Stimulated activated naive B cell treated with anti-CD40 and anti-IgM and Interleukin-4, amounts not matched to agents 10 μg/mL and 1 μg/mL and 100 μg/mL, for 72 hours (primary cell): ENCODE measurements around the gene GAK.

Experiments used
- ATAC-seq, 2 donors: fragments of 150-1000 bp; cut with Tn5 transposase; replicated peaks; 2 replicates each; pipeline ENCODE4 v1.10.0; 2021; ENCODE audit warnings: moderate library complexity in 1 of 2
- DNase-seq: peaks from one replicate; pipeline ENCODE4 v3.0.0; 2021
- H3K27ac Mint-ChIP-seq: one replicate; pipeline ENCODE4 v1.8.0; 2022; ENCODE audit warnings: mild to moderate bottlenecking, mixed read lengths
- H3K27me3 Mint-ChIP-seq, 2 donors: one replicate each; pipeline ENCODE4 v1.8.0; 2022; ENCODE audit warnings: mixed read lengths in 2 of 2
- H3K36me3 Mint-ChIP-seq, 2 donors: one replicate each; pipeline ENCODE4 v1.8.0; 2022; ENCODE audit warnings: mixed read lengths in 2 of 2, mild to moderate bottlenecking in 1 of 2
- H3K4me1 Mint-ChIP-seq, 2 donors: one replicate each; pipeline ENCODE4 v1.8.0; 2022; ENCODE audit warnings: mixed read lengths in 2 of 2, mild to moderate bottlenecking in 1 of 2
- H3K4me3 Mint-ChIP-seq, 2 donors: one replicate each; pipeline ENCODE4 v1.8.0; 2022; ENCODE audit warnings: mild to moderate bottlenecking in 2 of 2, mixed read lengths in 2 of 2, moderate library complexity in 1 of 2
- H3K9me3 Mint-ChIP-seq, 2 donors: one replicate each; pipeline ENCODE4 v1.8.0; 2022; ENCODE audit warnings: mixed read lengths in 2 of 2, mild to moderate bottlenecking in 1 of 2

GAK gene

GRCh38 chr4:867526-868250 lies 64.4 kb downstream of the GAK start:
- no peak for ATAC-seq
- Mint-ChIP-seq H3K9me3 (no peaks in the 10 kb centered on the region), H3K4me1 (no peaks in the 10 kb centered on the region), H3K4me3 (no peak overlapping the region), H3K27ac (no peak overlapping the region), H3K27me3 (no peaks in the 10 kb centered on the region), H3K36me3 (peaks cover 52 to 65% of the 10 kb centered on the region in 2 donors)
- no peak for DNase-seq

GRCh38 chr4:866761-867390 lies 65.2 kb downstream of the GAK start:
- no peak for DNase-seq
- Mint-ChIP-seq H3K9me3 (no peaks in the 10 kb centered on the region), H3K36me3 (peaks cover 54 to 70% of the 10 kb centered on the region in 2 donors)

GRCh38 chr4:866068-866760 lies 65.9 kb downstream of the GAK start:
- Mint-ChIP-seq H3K27ac (peak overlapping the region; percentile 81), H3K4me3 (no peak overlapping the region), H3K9me3 (no peaks in the 10 kb centered on the region), H3K27me3 (no peaks in the 10 kb centered on the region), H3K4me1 (no peaks in the 10 kb centered on the region), H3K36me3 (peaks cover 57 to 69% of the 10 kb centered on the region in 2 donors)
- no peak for DNase-seq
- no peak for ATAC-seq

More at GRCh38 chr4:866761-867390, 65.2 kb downstream of the GAK start:
- Mint-ChIP-seq H3K4me3 (no peak overlapping the region), H3K4me1 (no peaks in the 10 kb centered on the region), H3K27ac (no peak overlapping the region), H3K27me3 (no peaks in the 10 kb centered on the region)
- no peak for ATAC-seq

- no peak overlapping the region for H3K4me3 Mint-ChIP-seq
- no peaks in the 10 kb centered on the region for H3K27me3 Mint-ChIP-seq
- H3K4me1 Mint-ChIP-seq, result no peaks in the 10 kb centered on the region
- no peak for ATAC-seq
- no peak for DNase-seq
- no peaks in the 10 kb centered on the region for H3K9me3 Mint-ChIP-seq
- H3K27ac Mint-ChIP-seq, result no peak overlapping the region
- peaks cover 59 to 71% of the 10 kb centered on the region in 2 donors for H3K36me3 Mint-ChIP-seq
Measured at GRCh38 chr4:865572-865971, 66.5 kb downstream of the GAK start.

GRCh38 chr4:865121-865465 lies 67.0 kb downstream of the GAK start:
- DNase-seq (no peak), ATAC-seq (no peak)
- Mint-ChIP-seq H3K27me3 (no peaks in the 10 kb centered on the region), H3K9me3 (no peaks in the 10 kb centered on the region), H3K4me3 (no peak overlapping the region), H3K36me3 (peaks cover 59 to 70% of the 10 kb centered on the region in 2 donors), H3K27ac (no peak overlapping the region), H3K4me1 (no peaks in the 10 kb centered on the region)

GRCh38 chr4:864456-865120 lies 67.5 kb downstream of the GAK start:
- ATAC-seq (no peak), DNase-seq (no peak)
- Mint-ChIP-seq H3K9me3 (no peaks in the 10 kb centered on the region), H3K4me3 (no peak overlapping the region), H3K36me3 (peaks cover 58 to 69% of the 10 kb centered on the region in 2 donors), H3K4me1 (no peaks in the 10 kb centered on the region), H3K27me3 (no peaks in the 10 kb centered on the region), H3K27ac (no peak overlapping the region)

GRCh38 chr4:860561-860960 lies 71.6 kb downstream of the GAK start:
- H3K4me1 Mint-ChIP-seq, result peaks cover 5 to 6% of the 10 kb centered on the region in 2 donors

GRCh38 chr4:859496-859895 lies 72.6 kb downstream of the GAK start:
- Mint-ChIP-seq H3K4me3 (no peak overlapping the region), H3K4me1 (peaks cover 5 to 6% of the 10 kb centered on the region in 2 donors), H3K9me3 (peaks cover 7% of the 10 kb centered on the region in 2 donors), H3K27me3 (no peaks in the 10 kb centered on the region), H3K36me3 (peaks cover 68 to 79% of the 10 kb centered on the region in 2 donors), H3K27ac (no peak overlapping the region)
- ATAC-seq (no peak), DNase-seq (no peak)

More at GRCh38 chr4:860561-860960, 71.6 kb downstream of the GAK start:
- Mint-ChIP-seq H3K4me3 (no peak overlapping the region), H3K27ac (no peak overlapping the region), H3K9me3 (peaks cover 7% of the 10 kb centered on the region in 2 donors), H3K27me3 (no peaks in the 10 kb centered on the region), H3K36me3 (peaks cover 74 to 81% of the 10 kb centered on the region in 2 donors)
- DNase-seq, result no peak
- no peak for ATAC-seq

- Mint-ChIP-seq H3K27me3 (no peaks in the 10 kb centered on the region), H3K9me3 (peaks cover 7% of the 10 kb centered on the region in 2 donors), H3K4me3 (no peak overlapping the region), H3K27ac (no peak overlapping the region), H3K4me1 (peaks cover 5 to 6% of the 10 kb centered on the region in 2 donors), H3K36me3 (peaks cover 66 to 81% of the 10 kb centered on the region in 2 donors)
- DNase-seq (no peak), ATAC-seq (no peak)
Measured at GRCh38 chr4:858831-859451, 73.2 kb downstream of the GAK start.

GRCh38 chr4:858041-858481 lies 74.1 kb downstream of the GAK start:
- Mint-ChIP-seq H3K4me3 (no peak overlapping the region), H3K27ac (no peak overlapping the region), H3K36me3 (peaks cover 65 to 83% of the 10 kb centered on the region in 2 donors), H3K9me3 (peaks cover 7% of the 10 kb centered on the region in 2 donors), H3K4me1 (peaks cover 5 to 6% of the 10 kb centered on the region in 2 donors), H3K27me3 (no peaks in the 10 kb centered on the region)
- DNase-seq, result no peak
- no peak for ATAC-seq

- no peak overlapping the region for H3K4me3 Mint-ChIP-seq
- H3K9me3 Mint-ChIP-seq, result peaks cover 7% of the 10 kb centered on the region in 2 donors
- H3K4me1 Mint-ChIP-seq, result peaks cover 5 to 6% of the 10 kb centered on the region in 2 donors
- no peaks in the 10 kb centered on the region for H3K27me3 Mint-ChIP-seq
- peaks cover 67 to 84% of the 10 kb centered on the region in 2 donors for H3K36me3 Mint-ChIP-seq
- DNase-seq, result no peak
- no peak overlapping the region for H3K27ac Mint-ChIP-seq
- no peak for ATAC-seq
Measured at GRCh38 chr4:857461-857860, 74.7 kb downstream of the GAK start.

- Mint-ChIP-seq H3K36me3 (peaks cover 59 to 82% of the 10 kb centered on the region in 2 donors), H3K27me3 (no peaks in the 10 kb centered on the region), H3K4me1 (peaks cover 5 to 6% of the 10 kb centered on the region in 2 donors), H3K9me3 (peaks cover 7% of the 10 kb centered on the region in 2 donors), H3K4me3 (peak overlapping the region in 1 of 2 donors; percentile 32), H3K27ac (peak overlapping the region; percentile 85)
- DNase-seq (no peak), ATAC-seq (no peak)
Measured at GRCh38 chr4:856225-856901, 75.8 kb downstream of the GAK start.

- Mint-ChIP-seq H3K4me3 (no peak overlapping the region), H3K27ac (peak overlapping the region; percentile 31), H3K9me3 (peaks cover 7% of the 10 kb centered on the region in 2 donors), H3K27me3 (no peaks in the 10 kb centered on the region), H3K36me3 (peaks cover 61 to 83% of the 10 kb centered on the region in 2 donors), H3K4me1 (peaks cover 5 to 6% of the 10 kb centered on the region in 2 donors)
- no peak for DNase-seq
- no peak for ATAC-seq
Measured at GRCh38 chr4:855880-856224, 76.3 kb downstream of the GAK start.
